ENCODE results near the gene ZNF570.

DNA sequence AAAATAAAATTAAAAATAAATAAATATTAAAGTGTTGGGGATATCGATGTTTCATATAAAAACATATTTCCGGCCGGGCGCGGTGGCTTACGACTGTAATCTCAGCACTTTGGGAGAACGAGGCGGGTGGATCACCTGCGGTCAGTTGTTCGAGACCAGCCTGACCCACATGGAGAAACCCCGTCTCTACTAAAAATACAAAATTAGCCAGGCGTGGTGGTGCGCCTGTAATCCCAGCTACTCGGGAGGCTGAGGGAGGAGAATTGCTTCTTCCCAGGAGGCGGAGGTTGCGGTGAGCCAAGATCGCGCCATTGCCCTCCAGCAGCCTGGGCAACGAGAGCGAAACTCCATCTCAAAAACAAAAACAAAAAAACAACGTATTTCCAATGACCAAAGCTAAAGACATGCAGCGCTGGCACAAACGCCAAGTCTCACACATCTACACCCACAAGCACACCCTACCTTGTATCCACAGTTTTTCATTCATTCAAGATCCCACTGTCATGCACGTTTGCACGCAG lies 2.8 kb upstream of the ZNF570 start:
- TF ChIP-seq ARID2 (CRISPR knock-in tag; IDR thresholded peaks at IDR 0.05; ENCODE audit: borderline replicate concordance), result no peak
- no peak for TF ChIP-seq HES4 (CRISPR knock-in tag; IDR thresholded peaks at IDR 0.05; ENCODE audit: borderline replicate concordance)
- no peak for TF ChIP-seq ZNF598 (CRISPR knock-in tag; IDR thresholded peaks at IDR 0.05; ENCODE audit: borderline replicate concordance)
- TF ChIP-seq CEBPB (IDR thresholded peaks at IDR 0.05; ENCODE audit: borderline replicate concordance, low read depth, low read length), result no peak
- no peak for TF ChIP-seq NR2F1 (CRISPR knock-in tag; IDR thresholded peaks at IDR 0.05)
- TF ChIP-seq XRCC5 (optimal IDR thresholded peaks at IDR 0.05; ENCODE audit: low read length), result no peak
- TF ChIP-seq, protein P1, sequence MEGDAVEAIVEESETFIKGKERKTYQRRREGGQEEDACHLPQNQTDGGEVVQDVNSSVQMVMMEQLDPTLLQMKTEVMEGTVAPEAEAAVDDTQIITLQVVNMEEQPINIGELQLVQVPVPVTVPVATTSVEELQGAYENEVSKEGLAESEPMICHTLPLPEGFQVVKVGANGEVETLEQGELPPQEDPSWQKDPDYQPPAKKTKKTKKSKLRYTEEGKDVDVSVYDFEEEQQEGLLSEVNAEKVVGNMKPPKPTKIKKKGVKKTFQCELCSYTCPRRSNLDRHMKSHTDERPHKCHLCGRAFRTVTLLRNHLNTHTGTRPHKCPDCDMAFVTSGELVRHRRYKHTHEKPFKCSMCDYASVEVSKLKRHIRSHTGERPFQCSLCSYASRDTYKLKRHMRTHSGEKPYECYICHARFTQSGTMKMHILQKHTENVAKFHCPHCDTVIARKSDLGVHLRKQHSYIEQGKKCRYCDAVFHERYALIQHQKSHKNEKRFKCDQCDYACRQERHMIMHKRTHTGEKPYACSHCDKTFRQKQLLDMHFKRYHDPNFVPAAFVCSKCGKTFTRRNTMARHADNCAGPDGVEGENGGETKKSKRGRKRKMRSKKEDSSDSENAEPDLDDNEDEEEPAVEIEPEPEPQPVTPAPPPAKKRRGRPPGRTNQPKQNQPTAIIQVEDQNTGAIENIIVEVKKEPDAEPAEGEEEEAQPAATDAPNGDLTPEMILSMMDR (CRISPR knock-in tag; IDR thresholded peaks at IDR 0.05), result no peak
- TF ChIP-seq SRSF1 (optimal IDR thresholded peaks at IDR 0.05; ENCODE audit: low read depth, low read length), result no peak
- no peak for TF ChIP-seq ZNF124 (CRISPR knock-in tag; IDR thresholded peaks at IDR 0.05)
- no peak for TF ChIP-seq U2AF1 (optimal IDR thresholded peaks at IDR 0.05; ENCODE audit: low read depth, low read length)
- TF ChIP-seq, protein P2, sequence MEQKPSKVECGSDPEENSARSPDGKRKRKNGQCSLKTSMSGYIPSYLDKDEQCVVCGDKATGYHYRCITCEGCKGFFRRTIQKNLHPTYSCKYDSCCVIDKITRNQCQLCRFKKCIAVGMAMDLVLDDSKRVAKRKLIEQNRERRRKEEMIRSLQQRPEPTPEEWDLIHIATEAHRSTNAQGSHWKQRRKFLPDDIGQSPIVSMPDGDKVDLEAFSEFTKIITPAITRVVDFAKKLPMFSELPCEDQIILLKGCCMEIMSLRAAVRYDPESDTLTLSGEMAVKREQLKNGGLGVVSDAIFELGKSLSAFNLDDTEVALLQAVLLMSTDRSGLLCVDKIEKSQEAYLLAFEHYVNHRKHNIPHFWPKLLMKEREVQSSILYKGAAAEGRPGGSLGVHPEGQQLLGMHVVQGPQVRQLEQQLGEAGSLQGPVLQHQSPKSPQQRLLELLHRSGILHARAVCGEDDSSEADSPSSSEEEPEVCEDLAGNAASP (CRISPR knock-in tag; IDR thresholded peaks at IDR 0.05; ENCODE audit: borderline replicate concordance), result no peak
- TF ChIP-seq FOSL1 (CRISPR knock-in tag; IDR thresholded peaks at IDR 0.05; ENCODE audit: borderline replicate concordance), result no peak
